Ramos (cell line): ENCODE data around the gene N4BP3.
"Not testable (repeated sequence)": the region's sequence is repeated elsewhere in the genome, so short reads cannot be mapped to it uniquely, and the experiment has no call there.

Source experiments
- in situ Hi-C: fragments of 300-500 bp; cut with MboI; formaldehyde crosslinking; loops from one replicate; pipeline ENCODE4 v1.14.3; 2022; ENCODE audit warnings: low sequenced_read_pairs; ENCODE audit not compliant: unreplicated experiment

N4BP3 gene

GRCh38 chr5:178113141-178113787 lies at the start of gene N4BP3:
TSS of gene N4BP3 (plus strand) at chr5:178113532. CDS start at chr5:178119584, 6,052 bp downstream.
- in situ Hi-C loops = loop anchor here (10.0 kb wide), 1 partner anchor 608 kb away; the partner anchor contains the start of gene DOK3

GRCh38 chr5:178067755-178068154 lies 45.6 kb upstream of the N4BP3 start:
- in situ Hi-C loops = loop anchor here (10.0 to 25.0 kb wide), 2 partner anchors 93 to 455 kb away; partner anchors contain the start of gene B4GALT7

- in situ Hi-C loops = loop anchor here (10.0 to 25.0 kb wide), 2 partner anchors 93 to 456 kb away; partner anchors contain the start of gene B4GALT7
Observed at GRCh38 chr5:178068293-178068692, 45.0 kb upstream of the N4BP3 start.

- in situ Hi-C loops = loop anchor here (10.0 to 25.0 kb wide), 2 partner anchors 95 to 458 kb away; partner anchors contain the start of gene B4GALT7
Observed at GRCh38 chr5:178069909-178070308, 43.4 kb upstream of the N4BP3 start.

- in situ Hi-C loops = loop anchor here (25.0 kb wide), 1 partner anchor 459 kb away; the partner anchor contains the start of gene B4GALT7
Observed at GRCh38 chr5:178071108-178071507, 42.2 kb upstream of the N4BP3 start.

- in situ Hi-C loops = loop anchor here (25.0 kb wide), 1 partner anchor 460 kb away; the partner anchor contains the start of gene B4GALT7
Observed at GRCh38 chr5:178072749-178073148, 40.6 kb upstream of the N4BP3 start.

GRCh38 chr5:178074266-178074952 lies 38.9 kb upstream of the N4BP3 start:
- in situ Hi-C loops = loop anchor here (25.0 kb wide), 1 partner anchor 462 kb away; the partner anchor contains the start of gene B4GALT7

- in situ Hi-C loops = loop anchor here (5.0 kb wide), 1 partner anchor 70 kb away; no protein-coding TSS in a partner anchor
Observed at GRCh38 chr5:178076965-178077364, 36.4 kb upstream of the N4BP3 start.

GRCh38 chr5:178077751-178078150 lies 35.6 kb upstream of the N4BP3 start:
- in situ Hi-C loops = loop anchor here (5.0 kb wide), 1 partner anchor 70 kb away; no protein-coding TSS in a partner anchor

- in situ Hi-C loops = loop anchor here (5.0 kb wide), 1 partner anchor 69 kb away; no protein-coding TSS in a partner anchor
Observed at GRCh38 chr5:178078197-178079010, 34.9 kb upstream of the N4BP3 start.

GRCh38 chr5:178080056-178080455 lies 33.3 kb upstream of the N4BP3 start:
- in situ Hi-C loops = no loop called here

GRCh38 chr5:178080618-178081410 lies 32.5 kb upstream of the N4BP3 start:
- in situ Hi-C loops = no loop called here

- in situ Hi-C loops = no loop called here
Observed at GRCh38 chr5:178081571-178082243, 31.6 kb upstream of the N4BP3 start.

- in situ Hi-C loops = no loop called here
Observed at GRCh38 chr5:178083922-178084321, 29.4 kb upstream of the N4BP3 start.

- in situ Hi-C loops = no loop called here
Observed at GRCh38 chr5:178085316-178085715, 28.0 kb upstream of the N4BP3 start.

- in situ Hi-C loops = no loop called here
Observed at GRCh38 chr5:178086266-178086665, 27.1 kb upstream of the N4BP3 start.

- in situ Hi-C loops = not testable (repeated sequence)
Observed at GRCh38 chr5:178087199-178087598, 26.1 kb upstream of the N4BP3 start.

- in situ Hi-C loops = no loop called here
Observed at GRCh38 chr5:178090856-178091255, 22.5 kb upstream of the N4BP3 start.

- in situ Hi-C loops = no loop called here
Observed at GRCh38 chr5:178093134-178093533, 20.2 kb upstream of the N4BP3 start.
